Colon (tissue), 2 donors: Measurements from ENCODE around the gene TRPC1.
"Not testable (repeated sequence)": the region's sequence is repeated elsewhere in the genome, so short reads cannot be mapped to it uniquely, and the experiment has no call there.

ENCODE experiments used
- FAIRE-seq: peaks from 2 replicates; lab custom pipeline; 2012; peaks lifted over from hg19 to GRCh38; lab: Jason Lieb, UNC
- donor health status: control.
- donor health status: control.

The TRPC1 gene

GRCh38 chr3:142723968-142724681 lies at the start of gene TRPC1:
Gene TRPC1 (plus strand): TSS chr3:142724034. CDS start chr3:142724560, 526 bp downstream.
- no peak for FAIRE-seq

GRCh38 chr3:142676151-142676550 lies 47.7 kb upstream of the TRPC1 start:
- FAIRE-seq, result no peak

GRCh38 chr3:142680710-142681109 lies 43.1 kb upstream of the TRPC1 start:
- no peak for FAIRE-seq

- FAIRE-seq, result no peak
Observed at GRCh38 chr3:142690613-142691012, 33.2 kb upstream of the TRPC1 start.

- no peak for FAIRE-seq
Observed at GRCh38 chr3:142691527-142691926, 32.3 kb upstream of the TRPC1 start.

GRCh38 chr3:142693136-142693853 lies 30.5 kb upstream of the TRPC1 start:
- no peak for FAIRE-seq

GRCh38 chr3:142694225-142694624 lies 29.6 kb upstream of the TRPC1 start:
- no peak for FAIRE-seq

GRCh38 chr3:142705198-142705597 lies 18.6 kb upstream of the TRPC1 start:
- FAIRE-seq, result no peak

GRCh38 chr3:142706321-142707127 lies 17.3 kb upstream of the TRPC1 start:
- no peak for FAIRE-seq

GRCh38 chr3:142709207-142709606 lies 14.6 kb upstream of the TRPC1 start:
- FAIRE-seq, result no peak

GRCh38 chr3:142714882-142715281 lies 9.0 kb upstream of the TRPC1 start:
- not testable (repeated sequence) for FAIRE-seq

- no peak for FAIRE-seq
Observed at GRCh38 chr3:142716102-142716501, 7.7 kb upstream of the TRPC1 start.

- no peak for FAIRE-seq
Observed at GRCh38 chr3:142723665-142723967, 218 bp upstream of the TRPC1 start.

- no peak for FAIRE-seq
Observed at GRCh38 chr3:142724682-142725356, 985 bp downstream of the TRPC1 start.

- no peak for FAIRE-seq
Observed at GRCh38 chr3:142725357-142725739, 1.5 kb downstream of the TRPC1 start.

- no peak for FAIRE-seq
Observed at GRCh38 chr3:142726017-142726416, 2.2 kb downstream of the TRPC1 start.

GRCh38 chr3:142732066-142732465 lies 8.2 kb downstream of the TRPC1 start:
- FAIRE-seq, result no peak

- no peak for FAIRE-seq
Observed at GRCh38 chr3:142734834-142735233, 11.0 kb downstream of the TRPC1 start.

- no peak for FAIRE-seq
Observed at GRCh38 chr3:142735462-142735861, 11.6 kb downstream of the TRPC1 start.

GRCh38 chr3:142738396-142738795 lies 14.6 kb downstream of the TRPC1 start:
- FAIRE-seq, result no peak

GRCh38 chr3:142746646-142747045 lies 22.8 kb downstream of the TRPC1 start:
- FAIRE-seq, result no peak

GRCh38 chr3:142750531-142750930 lies 26.7 kb downstream of the TRPC1 start:
- not testable (repeated sequence) for FAIRE-seq
